ENCODE measurements around the gene SNX20. TPM values are rescaled to one million over a fixed set of nuclear protein-coding genes. Genes with fewer than 3 reads are reported as not detected.

SNX20 gene
- total and polyA plus RNA-seq, 10 of the 15 experiments (the other 5 are each of a cell fraction or from before 2014, with no cell fraction given), result 4.6 to 30.8 (median 21.9) TPM

- BruUV-seq (replicated peaks), result no TSS peak
- Histone ChIP-seq H3K36me3 (ENCODE audit: control insufficient read depth in 2 of 2, insufficient read depth in 2 of 2, low read length in 1 of 2) (no peaks in the 10 kb centered on the region), H3K9ac (ENCODE audit: control insufficient read depth, insufficient read depth, low read length) (no peak overlapping the region), H3K27me3 (replicated peaks in 1 of 2; ENCODE audit: control insufficient read depth in 2 of 2, insufficient read depth in 2 of 2, low read length in 1 of 2) (no peaks in the 10 kb centered on the region), H4K20me1 (ENCODE audit: control insufficient read depth, insufficient read depth) (no peaks in the 10 kb centered on the region), H3K9me3 (replicated peaks; ENCODE audit: control insufficient read depth, insufficient read depth, low read length) (no peaks in the 10 kb centered on the region), H3K79me2 (ENCODE audit: control insufficient read depth, insufficient read depth, low read length) (peaks cover 40% of the 10 kb centered on the region), H2AFZ (ENCODE audit: control insufficient read depth, low read depth, low read length) (no peak overlapping the region), H3K4me1 (ENCODE audit: control insufficient read depth, insufficient read depth, low read length) (peaks cover 43% of the 10 kb centered on the region), H3K4me2 (ENCODE audit: control insufficient read depth, insufficient read depth) (peak overlapping the region; percentile 100; the same call in 1 of the 2 replicates), H3K27ac (ENCODE audit: control insufficient read depth, insufficient read depth) (no peak overlapping the region), H3K4me3 (no peak overlapping the region)
- FAIRE-seq, result peak; percentile 62
- no peak for DNase-seq (ENCODE audit: low read depth, low spot score)
- no peak for TF ChIP-seq ESRRA (IDR thresholded peaks at IDR 0.05; ENCODE audit: low read length)
- no peak for TF ChIP-seq ASH2L (IDR thresholded peaks at IDR 0.05; ENCODE audit: borderline replicate concordance, low read depth)
- TF ChIP-seq KDM1A (IDR thresholded peaks at IDR 0.05; ENCODE audit: borderline replicate concordance), result no peak
- TF ChIP-seq SREBF1 (IDR thresholded peaks at IDR 0.05; ENCODE audit: low read length), result no peak
- no peak for TF ChIP-seq TARDBP (IDR thresholded peaks at IDR 0.05; ENCODE audit: borderline replicate concordance)
- no peak for TF ChIP-seq CEBPZ (IDR thresholded peaks at IDR 0.05; ENCODE audit: low read depth, low read length)
- TF ChIP-seq NFYB (IDR thresholded peaks at IDR 0.05; ENCODE audit: insufficient read depth, low read depth, low read length), result no peak
- no peak for TF ChIP-seq CREB1 (IDR thresholded peaks at IDR 0.05; ENCODE audit: low read depth)
- no peak for TF ChIP-seq HCFC1 (IDR thresholded peaks at IDR 0.05; ENCODE audit: low read length)
- TF ChIP-seq DPF2 (IDR thresholded peaks at IDR 0.05), result no peak
- TF ChIP-seq EED (IDR thresholded peaks at IDR 0.05; ENCODE audit: low read depth), result no peak; the same call in none of the 2 replicates
- WGBS (ENCODE audit: insufficient coverage, insufficient replicate concordance, low lambda C conversion rate, missing lambda C conversion rate), result 94% methylated on average over 4 of the region's 4 CpGs
- ChIA-PET RAD21 (ENCODE audit: unreplicated experiment) (no interaction called here), POLR2A (no interaction called here), CTCF (interaction anchor here (1.9 kb wide), 1 partner anchor 28 kb away, joined by 5 read pairs; no protein-coding TSS in a partner anchor), SMC1A (ENCODE audit: uncharacterized antibody, unreplicated experiment) (no interaction called here)
- in situ Hi-C loops (cut with MboI), result no loop called here
- intact Hi-C loops (cut with micrococcal nuclease; ENCODE audit: unreplicated experiment), result no loop called here
- no peak for ATAC-seq
These were observed 11.5 kb upstream of the SNX20 start for GRCh38 chr16:50692644-50692998.

Data from GM12878 (cell line).